GM21576 (cell line): ENCODE data around the gene BTNL9.
"Not testable (repeated sequence)": the region's sequence is repeated elsewhere in the genome, so short reads cannot be mapped to it uniquely, and the experiment has no call there.

Experiments used
- ATAC-seq: cut with Tn5 transposase; IDR thresholded peaks from one replicate; pipeline ENCODE4 v1.9.1; 2021; ENCODE audit warnings: mild to moderate bottlenecking, moderate library complexity; ENCODE audit not compliant: unreplicated experiment

The BTNL9 gene

GRCh38 chr5:181060924-181061323 is 20.9 kb downstream of the BTNL9 start:
- no peak for ATAC-seq

GRCh38 chr5:181061645-181062044 is 21.6 kb downstream of the BTNL9 start:
- ATAC-seq = no peak

DNA sequence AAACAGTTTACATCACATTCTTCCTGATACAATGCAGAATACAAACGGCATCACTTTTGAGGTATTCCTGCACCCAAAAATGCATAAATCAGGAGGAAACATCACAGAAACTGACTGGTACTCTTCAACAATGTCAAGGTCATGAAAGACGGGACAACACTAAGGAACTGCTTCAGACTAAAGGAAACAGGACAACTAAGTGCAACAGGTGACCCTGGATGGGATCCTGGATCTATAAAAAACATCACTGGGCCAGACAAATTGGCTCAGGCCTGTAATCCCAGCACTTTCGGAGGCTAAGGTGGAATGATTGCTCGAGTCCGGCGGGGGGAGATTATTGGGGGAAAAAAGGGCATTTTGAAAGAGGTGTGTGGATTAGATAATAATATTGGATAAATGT is 22.6 kb downstream of the BTNL9 start:
- ATAC-seq = no peak

DNA sequence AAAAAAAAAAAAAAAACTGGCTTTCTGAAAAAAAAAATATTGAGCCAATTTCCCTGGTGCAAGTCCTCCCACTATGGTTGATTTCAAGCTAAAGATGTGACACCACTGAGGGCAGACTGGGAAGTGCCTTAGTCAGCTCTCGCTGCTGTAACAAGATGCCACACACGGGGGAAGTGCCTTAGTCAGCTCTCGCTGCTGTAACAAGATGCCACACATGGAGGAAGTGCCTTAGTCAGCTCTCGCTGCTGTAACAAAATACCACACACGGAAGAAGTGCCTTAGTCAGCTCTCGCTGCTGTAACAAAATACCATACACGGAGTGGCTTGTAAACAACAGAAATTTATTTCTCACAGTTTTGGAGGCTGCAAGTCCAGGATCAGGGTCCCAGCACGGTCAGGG is 23.4 kb downstream of the BTNL9 start:
- no peak for ATAC-seq

DNA sequence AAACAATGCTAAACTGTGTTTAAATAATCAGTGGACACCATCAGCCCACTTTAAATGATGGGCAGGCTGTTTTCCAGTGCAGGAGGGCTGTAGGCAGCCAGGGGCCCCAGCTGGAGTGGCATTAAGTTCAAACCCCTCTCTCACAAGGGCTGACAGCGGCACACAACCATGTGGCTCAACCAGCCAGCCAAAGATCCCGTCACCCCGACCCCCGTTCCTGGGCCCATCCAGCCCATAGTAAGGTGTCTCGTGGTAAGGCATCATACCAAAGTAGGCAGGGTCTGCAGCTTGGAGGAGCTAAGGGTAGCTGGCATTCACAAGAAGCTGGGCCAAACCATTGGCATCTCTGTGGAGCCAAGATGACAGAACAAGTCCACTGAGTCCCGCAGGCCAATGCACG is 24.9 kb downstream of the BTNL9 start:
- no peak for ATAC-seq

DNA sequence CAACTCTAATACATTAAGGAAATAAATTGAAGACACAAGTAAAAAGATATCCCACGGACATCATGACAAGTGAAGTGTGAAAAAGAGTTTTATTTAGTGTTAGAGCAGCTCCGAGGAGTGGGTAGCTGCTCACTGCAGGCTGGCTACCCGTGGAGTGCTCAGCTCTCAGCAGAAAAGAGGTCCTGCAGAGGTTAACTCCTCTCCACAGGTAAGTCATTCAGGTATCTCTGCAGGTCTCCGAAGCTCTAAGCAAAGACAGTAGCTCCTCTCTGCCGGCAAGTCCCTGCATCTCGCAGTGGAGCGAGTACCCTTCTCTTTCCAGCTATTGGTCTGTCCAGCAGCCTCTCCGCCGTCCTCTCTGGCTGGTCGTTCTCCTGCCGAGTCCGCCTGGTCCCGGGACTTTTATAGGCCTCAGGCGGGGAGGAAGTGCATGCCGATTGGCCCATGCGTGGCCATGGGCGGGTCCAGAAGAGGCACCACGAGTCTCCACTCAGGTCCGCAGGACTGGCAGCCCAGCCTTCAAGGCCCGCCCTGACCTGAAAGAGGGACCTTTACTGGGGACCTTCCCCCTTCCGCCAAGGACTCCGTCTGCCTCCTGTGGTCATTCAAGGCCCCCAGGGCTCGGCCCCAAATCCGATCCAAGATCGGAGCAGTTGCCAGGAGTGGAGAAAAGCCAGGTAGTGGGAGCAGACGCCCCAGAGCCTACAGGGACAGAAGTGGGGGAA is 29.9 kb downstream of the BTNL9 start:
- no peak for ATAC-seq

- no peak for ATAC-seq
These were observed 30.5 kb downstream of the BTNL9 start for GRCh38 chr5:181070523-181070922.

- no peak for ATAC-seq
These were observed 31.2 kb downstream of the BTNL9 start for GRCh38 chr5:181071257-181071656.

GRCh38 chr5:181076920-181077319 is 36.9 kb downstream of the BTNL9 start:
- ATAC-seq = no peak

DNA sequence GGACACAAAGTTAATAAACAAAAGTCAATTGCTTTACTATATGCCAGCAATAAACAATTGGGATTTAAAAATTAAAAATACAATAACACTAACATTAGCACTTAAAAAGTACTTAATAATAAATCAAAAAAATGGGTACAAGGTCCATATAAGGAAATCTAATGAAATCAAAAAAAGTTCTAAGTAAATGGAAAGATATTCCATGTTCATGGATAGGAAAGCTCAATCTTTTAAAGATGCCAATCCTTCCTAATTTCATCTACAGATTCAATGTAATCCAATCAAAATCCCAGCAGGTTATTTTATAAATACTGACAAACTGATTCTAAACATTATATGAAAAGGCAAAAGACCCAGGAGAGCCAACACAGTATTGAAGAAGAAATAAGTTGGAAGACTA is 41.9 kb downstream of the BTNL9 start:
- no peak for ATAC-seq

- no peak for ATAC-seq
These were observed 44.6 kb downstream of the BTNL9 start for GRCh38 chr5:181084621-181085195.

GRCh38 chr5:181086026-181086883 is 46.2 kb downstream of the BTNL9 start:
- ATAC-seq = no peak

GRCh38 chr5:181086884-181087205 is 46.8 kb downstream of the BTNL9 start:
- ATAC-seq = no peak

- no peak for ATAC-seq
These were observed 47.2 kb downstream of the BTNL9 start for GRCh38 chr5:181087309-181087708.

- ATAC-seq = no peak
These were observed 48.2 kb downstream of the BTNL9 start for GRCh38 chr5:181088289-181088688.

DNA sequence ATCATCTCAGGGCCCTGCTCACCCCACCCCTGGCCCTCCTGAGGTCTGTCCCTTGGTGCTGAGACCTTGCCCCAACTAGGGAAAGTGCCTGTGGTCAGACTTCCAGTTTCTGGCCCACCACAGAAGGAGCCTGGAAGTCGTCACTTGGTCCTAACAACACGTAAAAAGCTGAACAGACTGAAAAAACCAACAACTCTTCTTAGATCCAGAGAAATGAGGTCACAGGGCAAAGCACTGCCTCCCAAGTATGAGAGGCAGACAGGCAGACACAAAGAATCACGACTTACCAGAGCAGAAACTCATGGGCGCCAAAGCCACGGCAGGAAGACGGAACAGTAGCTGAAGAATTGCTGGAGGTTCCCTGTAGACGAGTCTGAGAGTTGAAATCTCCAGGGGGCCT is 52.4 kb downstream of the BTNL9 start:
- no peak for ATAC-seq

GRCh38 chr5:181095162-181095561 is 55.1 kb downstream of the BTNL9 start:
- ATAC-seq = not testable (repeated sequence)

- not testable (repeated sequence) for ATAC-seq
These were observed 56.8 kb downstream of the BTNL9 start for GRCh38 chr5:181096721-181097382.

DNA sequence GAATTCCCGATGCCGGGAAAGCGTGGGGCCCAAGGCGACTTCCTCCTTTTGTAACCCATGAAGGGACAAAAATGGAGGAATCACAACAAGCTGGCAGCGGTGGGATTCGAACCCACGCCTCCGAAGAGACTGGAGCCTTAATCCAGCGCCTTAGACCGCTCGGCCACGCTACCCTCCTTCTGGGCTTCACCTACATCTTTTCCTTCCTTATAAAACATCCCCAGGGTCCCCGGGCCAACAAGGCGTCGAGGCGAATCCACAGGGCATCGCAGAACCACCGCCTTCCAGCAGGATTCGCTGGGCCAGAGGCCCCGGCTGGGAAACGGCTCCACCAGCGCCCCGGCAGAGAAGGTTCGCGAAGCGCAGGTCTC is 57.3 kb downstream of the BTNL9 start:
- ATAC-seq = not testable (repeated sequence)

- ATAC-seq = not testable (repeated sequence)
These were observed 57.9 kb downstream of the BTNL9 start for GRCh38 chr5:181097759-181098491.
